ENCODE results near the gene ALDH9A1. TPM values are rescaled to one million over a fixed set of nuclear protein-coding genes. Genes with fewer than 3 reads are reported as not detected.
"Not testable (repeated sequence)": the region's sequence is repeated elsewhere in the genome, so short reads cannot be mapped to it uniquely, and the experiment has no call there.

The ALDH9A1 gene
- polyA plus RNA-seq, 3 donors: 33.3 to 122 (median 63.1) TPM

DNA sequence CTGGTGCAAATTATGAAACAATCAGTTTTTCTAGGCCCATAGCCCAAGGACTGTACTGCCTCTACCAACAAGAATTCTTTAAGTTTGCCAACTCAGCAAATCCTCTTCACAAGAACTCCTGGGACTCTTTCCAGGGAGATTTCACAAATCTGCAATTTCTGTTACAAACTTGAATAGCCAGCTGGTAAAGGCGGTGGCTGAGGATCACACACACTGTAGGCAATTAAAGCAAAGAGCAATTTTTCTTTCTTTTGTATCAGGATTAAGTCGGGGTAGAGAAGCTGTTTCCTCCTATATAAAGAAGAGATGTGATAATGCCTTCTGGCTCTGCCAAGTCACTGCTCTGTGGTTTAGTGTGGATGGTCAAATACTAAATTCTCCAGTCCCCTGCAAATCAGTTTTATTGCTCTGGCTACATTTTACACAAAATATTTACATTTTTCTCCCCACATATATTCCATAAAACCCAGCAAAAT is 1.7 kb downstream of the ALDH9A1 start:
- H3K27ac ChIP-seq (ENCODE audit: low read depth, low read length): no peak overlapping the region
- 5 to 8% (median 7%) methylated on average over 2 of the region's 2 CpGs for WGBS, 3 donors

DNA sequence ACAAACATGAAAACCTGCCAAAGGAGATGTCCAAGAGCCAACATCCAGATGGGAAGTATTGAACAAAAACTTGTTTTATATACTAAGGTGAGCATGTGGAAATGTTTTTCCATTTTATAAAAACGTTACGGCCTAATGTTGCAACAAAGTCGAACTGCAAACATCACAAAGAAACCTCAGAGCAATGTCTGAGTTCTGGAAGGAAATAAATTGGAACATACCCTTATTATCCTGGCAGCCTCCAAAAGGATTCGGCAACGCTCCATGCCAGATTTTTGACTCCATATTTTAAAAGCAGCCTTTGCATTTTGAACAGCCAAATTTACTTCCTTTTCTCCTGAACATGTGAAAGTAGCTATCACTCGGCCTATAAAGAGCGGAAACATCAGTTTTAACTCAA is 3.3 kb downstream of the ALDH9A1 start:
- 47 to 77% (median 53%) methylated on average over 7 of the region's 7 CpGs for WGBS, 3 donors

DNA sequence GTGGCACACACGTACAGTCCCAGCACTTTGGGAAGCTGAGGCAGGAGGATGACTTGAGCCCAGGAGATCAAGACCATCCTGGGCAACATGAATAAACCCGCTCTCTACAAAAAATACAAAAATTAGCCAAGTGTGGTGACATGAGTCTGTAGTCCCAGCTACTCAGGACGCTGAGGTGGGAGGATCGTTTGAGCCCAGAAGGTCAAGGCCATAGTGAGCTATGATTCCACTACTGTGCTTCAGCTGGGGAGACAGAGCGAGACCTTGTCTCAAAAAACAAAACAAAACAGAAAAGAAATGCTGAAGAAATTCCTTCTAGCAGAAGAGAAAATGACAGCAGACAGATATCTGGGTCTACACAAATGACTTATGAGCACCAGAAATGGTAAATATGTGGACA is 10.3 kb downstream of the ALDH9A1 start:
- 83 to 97% (median 94%) methylated on average over 5 of the region's 5 CpGs for WGBS, 3 donors
- no peak overlapping the region for H3K27ac ChIP-seq (ENCODE audit: low read depth, low read length)

More for the DNA sequence above, 3.3 kb downstream of the ALDH9A1 start:
- H3K27ac ChIP-seq (ENCODE audit: low read depth, low read length): no peak overlapping the region

DNA sequence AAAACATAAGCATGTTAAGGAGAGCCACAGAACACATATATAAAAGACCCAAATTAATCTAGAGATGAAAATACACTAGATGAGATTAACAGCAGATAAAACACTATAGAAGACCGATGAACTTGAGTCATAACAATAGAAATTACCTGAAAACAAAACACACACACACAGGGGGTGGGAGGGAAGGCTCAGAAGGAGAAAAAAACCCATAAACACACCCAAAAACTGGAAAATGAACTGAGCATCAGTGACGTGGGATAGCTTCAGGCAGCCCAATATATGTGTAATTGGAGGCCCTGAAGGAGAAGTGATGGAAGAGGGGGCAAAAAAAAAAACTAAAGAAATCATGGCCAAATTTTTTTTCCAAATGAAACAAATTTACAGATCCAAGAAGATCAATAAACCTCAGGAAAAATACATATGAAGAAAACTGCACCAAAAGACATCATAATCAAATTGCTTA is 11.4 kb downstream of the ALDH9A1 start:
- no peak overlapping the region for H3K27ac ChIP-seq (ENCODE audit: low read depth, low read length)
- WGBS, 3 donors: 87 to 93% (median 92%) methylated on average over 2 of the region's 2 CpGs

DNA sequence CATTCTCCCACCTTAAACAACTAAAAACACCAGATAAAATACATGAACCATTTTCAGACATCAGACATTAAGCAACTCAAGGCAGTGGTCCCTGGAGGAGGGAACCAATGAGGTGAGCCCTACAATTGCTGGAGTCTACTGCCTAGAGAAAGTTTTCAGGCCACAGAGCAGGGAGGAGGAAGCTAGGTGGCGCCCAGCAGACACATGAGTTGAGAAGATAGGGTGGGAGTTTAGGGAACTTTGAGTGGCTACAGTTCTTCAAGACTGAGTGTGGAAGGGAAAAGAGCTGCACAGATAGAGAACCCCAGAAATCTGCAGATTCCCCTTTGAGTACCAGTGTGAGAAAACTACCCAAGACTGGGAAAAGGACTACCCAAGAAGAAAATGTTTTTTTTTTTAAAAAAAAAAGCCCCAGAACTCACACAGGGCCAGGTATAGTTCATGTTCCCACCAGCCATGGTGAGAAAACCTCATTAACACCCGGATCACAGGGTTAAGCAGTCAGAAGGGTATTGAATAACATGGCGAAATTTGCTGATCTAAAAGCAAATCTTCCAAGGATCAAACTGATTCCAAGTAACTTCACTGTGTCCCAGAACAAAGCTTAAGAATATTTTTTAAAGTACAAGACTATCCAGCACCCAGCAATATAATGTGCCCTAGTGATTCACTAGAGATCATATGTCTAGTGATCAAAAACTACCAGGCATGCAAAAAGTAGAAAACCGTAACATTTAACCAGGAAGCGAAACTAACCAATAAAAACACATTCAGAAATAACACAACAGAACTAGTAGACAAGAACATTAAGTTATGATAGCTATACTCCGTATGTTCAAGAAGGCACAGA is 12.0 kb downstream of the ALDH9A1 start:
- 78 to 87% (median 83%) methylated on average over 6 of the region's 6 CpGs for WGBS, 3 donors
- H3K27ac ChIP-seq (ENCODE audit: low read depth, low read length): no peak overlapping the region

DNA sequence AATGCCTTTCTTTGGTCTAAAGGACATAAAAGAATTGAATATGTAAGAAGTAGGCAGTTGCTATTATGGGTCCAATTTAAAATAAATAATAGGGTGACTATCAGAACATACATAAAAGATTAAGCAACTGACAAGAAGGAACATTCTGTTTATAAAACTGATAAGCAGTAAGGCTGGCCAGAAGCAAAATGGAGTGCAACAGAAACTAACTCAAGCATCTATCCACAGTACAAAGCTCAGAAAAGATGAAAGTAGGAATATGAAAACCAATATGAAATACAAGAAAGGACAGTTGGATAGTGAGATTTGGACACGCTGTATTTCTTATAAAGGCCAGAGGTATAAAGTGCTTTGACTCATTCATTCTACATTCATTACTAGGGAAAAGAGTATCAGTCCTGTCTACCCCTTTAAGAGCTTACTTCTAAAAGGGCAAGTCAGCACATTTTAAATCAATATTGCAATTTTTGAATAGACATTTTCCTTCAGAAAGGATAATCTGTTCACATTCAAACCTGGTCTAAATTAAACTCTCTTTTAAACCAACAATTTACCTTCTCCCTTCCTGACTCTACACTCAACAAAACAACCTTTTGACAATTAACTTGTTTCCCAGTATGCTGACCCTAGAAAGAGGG is 14.4 kb downstream of the ALDH9A1 start:
- WGBS, 3 donors: 0 to 57% (median 0%) methylated on average over 1 of the region's 1 CpG
- H3K27ac ChIP-seq (ENCODE audit: low read depth, low read length): no peak overlapping the region

DNA sequence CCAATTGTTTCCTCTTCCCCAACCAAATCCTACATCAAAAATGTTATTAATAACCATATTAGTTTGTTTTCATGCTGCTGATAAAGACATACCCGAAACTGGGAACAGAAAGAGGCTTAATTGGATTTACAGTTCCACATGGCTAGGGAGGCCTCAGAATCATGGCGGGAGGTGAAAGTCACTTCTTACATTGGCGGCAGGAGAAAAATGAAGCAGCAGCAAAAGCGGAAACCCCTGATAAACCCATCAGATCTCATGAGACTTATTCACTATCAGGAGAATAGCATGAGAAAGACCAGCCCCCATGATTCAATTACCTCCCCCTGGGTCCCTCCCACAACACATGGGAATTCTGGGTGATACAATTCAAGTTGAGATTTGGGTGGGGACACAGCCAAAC is 17.6 kb downstream of the ALDH9A1 start:
- 96 to 97% (median 97%) methylated on average over 4 of the region's 4 CpGs for WGBS, 3 donors
- not testable (repeated sequence) for H3K27ac ChIP-seq (ENCODE audit: low read depth, low read length)

DNA sequence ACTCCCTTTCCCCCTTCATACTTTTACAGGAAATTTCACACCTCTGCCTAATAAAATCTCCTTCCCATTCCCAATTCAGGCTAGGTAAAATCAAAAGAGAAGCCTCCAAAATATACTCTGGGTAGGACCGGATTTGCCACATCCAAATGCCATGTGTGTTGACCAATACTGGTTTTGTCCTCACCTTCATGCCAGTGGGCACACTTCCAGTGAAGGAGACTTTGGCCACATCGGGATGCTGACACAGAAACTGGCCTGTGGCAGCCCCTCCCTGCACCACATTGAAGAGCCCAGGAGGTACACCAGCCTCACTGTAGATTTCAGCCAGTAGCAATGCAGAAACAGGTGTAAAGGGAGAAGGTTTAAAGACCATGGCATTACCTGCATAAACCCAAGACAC is 18.1 kb downstream of the ALDH9A1 start:
- 79 to 84% (median 81%) methylated on average over 2 of the region's 2 CpGs for WGBS, 3 donors
- no peak overlapping the region for H3K27ac ChIP-seq (ENCODE audit: low read depth, low read length)

DNA sequence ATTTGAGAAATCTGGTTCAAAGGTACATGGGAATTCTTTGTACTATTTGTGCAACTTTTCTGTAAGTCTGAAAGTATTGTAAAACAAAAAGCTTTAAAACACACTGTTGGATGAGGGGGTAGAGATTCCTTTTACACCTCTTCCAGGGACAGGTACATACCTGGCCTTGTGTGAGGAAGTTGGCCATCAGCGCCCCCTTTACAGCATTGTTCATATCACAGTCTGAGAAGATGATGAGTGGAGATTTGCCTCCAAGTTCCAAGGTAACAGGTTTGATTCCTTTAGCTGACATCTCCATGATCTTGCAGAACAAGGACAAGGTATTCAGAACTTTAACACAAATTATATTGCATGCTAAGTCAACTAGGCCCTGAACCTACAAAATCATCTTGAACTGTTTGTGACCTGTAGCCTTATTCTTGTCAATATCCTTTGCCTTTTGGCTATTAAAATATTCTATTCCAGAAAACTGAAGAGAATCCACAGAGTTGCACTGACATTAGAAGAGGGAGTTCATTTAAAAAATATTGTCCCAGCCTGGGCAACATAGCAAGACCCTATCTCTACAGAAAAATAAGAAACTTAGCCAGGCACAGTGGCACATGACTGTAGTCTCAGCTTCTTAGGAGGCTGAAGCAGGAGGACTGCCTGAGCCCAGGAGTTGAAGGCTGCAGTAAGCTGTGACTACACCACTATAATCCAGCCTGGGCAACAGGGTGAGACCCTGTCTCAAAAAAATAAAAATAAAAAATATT is 18.9 kb downstream of the ALDH9A1 start:
- WGBS, 3 donors: 45 to 98% (median 50%) methylated on average over 1 of the region's 1 CpG
- H3K27ac ChIP-seq (ENCODE audit: low read depth, low read length): no peak overlapping the region

DNA sequence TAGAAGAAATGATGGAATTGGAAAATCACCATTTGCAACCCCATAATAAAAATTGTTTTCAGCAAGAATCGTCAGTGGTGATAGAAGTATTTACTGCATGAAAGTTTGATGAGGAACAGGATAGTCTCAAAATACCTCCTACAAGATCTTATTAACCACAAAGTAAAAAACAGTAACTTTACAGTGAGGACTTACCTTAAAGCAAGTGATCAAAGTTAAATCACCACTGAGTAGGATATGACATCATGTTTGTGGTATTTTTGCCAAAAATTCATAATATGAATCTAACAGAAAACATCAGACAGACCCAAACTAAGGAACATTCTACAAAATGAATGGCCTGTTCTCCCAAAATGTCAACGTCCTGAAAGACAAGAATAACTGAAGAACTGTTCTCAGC is 19.9 kb downstream of the ALDH9A1 start:
- H3K27ac ChIP-seq (ENCODE audit: low read depth, low read length): no peak overlapping the region
- WGBS, 3 donors: 0 to 43% (median 21%) methylated on average over 2 of the region's 2 CpGs

DNA sequence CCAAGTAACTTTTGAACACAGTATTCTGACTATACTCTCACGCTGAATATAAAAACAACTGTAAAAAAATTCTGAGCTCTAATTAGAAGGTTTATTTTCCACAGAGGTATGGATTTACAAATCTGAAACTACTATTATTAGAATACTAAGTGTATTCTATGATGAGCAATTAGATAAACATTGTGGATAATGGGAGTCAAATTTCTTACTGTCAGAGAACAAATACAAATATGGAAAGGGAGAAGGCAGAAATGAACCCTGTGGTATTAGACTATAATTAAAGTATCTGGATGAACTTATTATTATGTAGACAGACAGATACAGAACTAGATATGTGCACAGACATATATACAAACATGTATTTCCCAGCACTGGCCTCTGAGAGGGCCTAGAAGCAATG is 22.6 kb downstream of the ALDH9A1 start:
- WGBS, 3 donors: 97 to 100% (median 100%) methylated on average over 1 of the region's 1 CpG
- no peak overlapping the region for H3K27ac ChIP-seq (ENCODE audit: low read depth, low read length)

DNA sequence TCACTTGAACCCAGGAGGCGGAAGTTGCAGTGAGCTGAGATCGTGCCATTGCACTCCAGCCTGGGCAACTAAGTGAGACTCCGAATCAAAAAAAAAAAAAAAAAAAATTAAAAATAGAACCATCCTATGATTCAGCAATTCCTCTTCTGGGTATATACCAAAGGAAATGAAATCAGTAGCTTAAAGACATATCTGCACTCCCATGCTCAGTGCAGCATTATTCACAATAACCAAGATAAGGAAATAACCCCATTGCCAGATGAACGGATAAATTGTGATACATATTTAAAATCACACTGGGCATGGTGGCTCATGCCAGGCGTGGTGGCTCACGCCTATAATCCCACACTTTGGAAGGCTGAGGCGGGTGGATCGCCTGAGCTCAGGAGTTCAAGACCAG is 23.8 kb downstream of the ALDH9A1 start:
- WGBS, 3 donors: 82 to 92% (median 89%) methylated on average over 8 of the region's 8 CpGs
- H3K27ac ChIP-seq (ENCODE audit: low read depth, low read length): no peak overlapping the region

DNA sequence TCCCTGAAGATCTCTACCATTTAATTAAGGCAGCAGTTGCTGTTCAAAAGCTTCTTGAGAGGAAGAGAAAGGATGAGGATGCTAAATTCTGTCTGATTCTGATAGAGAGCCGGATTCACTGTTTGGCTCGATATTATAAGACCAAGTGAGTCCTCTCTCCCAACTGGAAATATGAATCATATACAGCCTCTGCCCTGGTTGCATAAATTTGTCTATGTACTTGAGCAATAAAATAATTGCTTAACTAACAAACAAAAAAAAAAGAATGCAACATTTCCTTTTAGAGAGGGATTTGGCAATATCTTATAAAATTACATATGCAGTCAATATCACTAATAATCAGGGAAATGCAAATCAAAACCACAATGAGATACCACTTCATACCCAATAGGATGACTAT is 26.8 kb downstream of the ALDH9A1 start:
- WGBS, 3 donors: 59 to 95% (median 65%) methylated on average over 2 of the region's 2 CpGs

DNA sequence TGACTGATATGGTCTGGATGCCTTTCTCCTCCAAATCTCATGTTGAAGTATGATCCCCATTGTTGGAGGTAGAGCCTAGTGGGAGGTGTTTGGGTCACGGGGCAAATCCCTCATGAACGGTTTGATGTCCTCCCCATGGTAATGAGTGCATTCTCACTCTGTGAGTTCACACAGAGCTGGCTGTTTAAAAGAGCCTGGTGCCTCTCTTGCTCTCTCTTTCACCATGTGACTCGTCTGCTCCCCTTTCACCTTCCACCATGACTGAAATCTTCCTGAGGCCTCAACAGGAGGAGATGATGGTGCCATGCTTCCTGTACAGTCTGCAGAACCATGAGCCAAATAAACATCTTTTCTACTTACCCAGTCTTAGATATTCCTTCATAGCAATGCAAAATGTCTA is 30.2 kb downstream of the ALDH9A1 start:
- H3K27ac ChIP-seq (ENCODE audit: low read depth, low read length): no peak overlapping the region
- WGBS, 3 donors: 91 to 97% (median 91%) methylated on average over 3 of the region's 3 CpGs

More for the DNA sequence above, 26.8 kb downstream of the ALDH9A1 start:
- no peak overlapping the region for H3K27ac ChIP-seq (ENCODE audit: low read depth, low read length)

DNA sequence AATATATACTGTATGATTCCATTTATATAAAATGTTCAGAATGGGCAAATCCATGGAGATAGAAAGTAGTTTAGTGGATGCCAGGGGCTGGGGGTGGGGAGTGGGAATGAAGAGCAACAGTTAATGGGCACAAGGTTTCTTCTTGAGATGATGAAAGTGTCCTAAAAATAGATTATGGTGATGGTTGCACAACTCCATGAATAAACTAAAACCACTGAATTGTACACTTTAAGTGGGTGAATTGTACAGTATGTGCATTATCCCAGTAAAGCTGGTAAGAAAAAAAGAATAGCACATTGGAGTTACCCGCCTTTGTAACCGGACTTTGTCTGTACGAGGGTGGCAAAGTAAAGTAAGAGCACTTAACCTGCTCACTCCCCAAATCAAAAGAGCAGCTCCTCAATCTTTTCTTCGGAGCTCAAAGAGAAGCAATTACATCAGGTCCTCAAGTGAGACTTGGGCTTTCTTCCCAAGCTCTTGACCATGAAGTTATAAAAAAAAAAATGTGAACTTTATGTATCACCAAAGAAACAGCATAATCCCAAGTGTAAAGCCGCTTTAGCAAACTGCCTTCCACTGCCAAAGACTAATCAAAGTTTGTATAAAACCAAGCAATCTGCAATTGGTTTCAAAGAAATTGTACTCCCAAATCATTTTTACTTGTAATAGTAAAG is 32.1 kb downstream of the ALDH9A1 start:
- no peak overlapping the region for H3K27ac ChIP-seq (ENCODE audit: low read depth, low read length)
- 54 to 82% (median 56%) methylated on average over 5 of the region's 5 CpGs for WGBS, 3 donors

DNA sequence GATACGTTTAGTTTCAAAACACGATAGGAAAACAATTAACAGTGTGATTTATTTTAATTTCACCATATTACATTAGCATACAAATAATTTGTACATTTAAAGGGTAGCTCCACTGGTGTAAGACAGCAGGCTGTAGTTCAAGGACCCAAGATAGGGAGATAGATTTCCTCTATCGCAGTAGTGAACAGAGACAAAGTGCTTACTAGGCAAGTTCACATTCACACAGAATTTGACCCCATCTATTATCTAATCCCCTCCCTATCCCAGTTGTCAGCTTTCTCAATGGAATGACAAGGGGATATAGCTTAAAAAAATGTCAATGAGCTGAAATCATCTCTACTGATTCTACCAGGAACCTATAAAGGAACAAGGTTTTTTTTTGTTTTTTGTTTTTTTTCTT is 36.2 kb downstream of the ALDH9A1 start:
- WGBS, 3 donors: 79% methylated on average over 3 of the region's 3 CpGs
- H3K27ac ChIP-seq (ENCODE audit: low read depth, low read length): no peak overlapping the region

DNA sequence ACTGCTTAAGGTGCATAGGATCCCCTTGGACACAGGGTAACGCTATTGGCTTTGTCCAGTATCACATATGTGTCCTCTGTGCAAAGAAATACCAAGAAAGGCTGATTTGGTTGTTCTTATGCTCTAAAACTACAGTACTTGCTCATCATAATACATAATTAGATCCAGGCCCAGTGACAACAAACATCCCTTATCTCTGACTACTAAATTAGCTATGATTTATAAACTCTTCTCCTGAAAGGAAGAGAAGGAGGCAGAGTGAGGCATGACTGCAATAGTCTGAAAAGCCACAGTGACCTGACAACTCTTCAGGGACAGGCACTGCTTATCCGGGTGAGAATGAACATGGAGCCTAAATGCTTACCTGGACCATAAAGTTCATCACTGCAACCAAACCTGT is 36.7 kb downstream of the ALDH9A1 start:
- WGBS, 3 donors: 78 to 96% (median 88%) methylated on average over 2 of the region's 2 CpGs
- H3K27ac ChIP-seq (ENCODE audit: low read depth, low read length): no peak overlapping the region

DNA sequence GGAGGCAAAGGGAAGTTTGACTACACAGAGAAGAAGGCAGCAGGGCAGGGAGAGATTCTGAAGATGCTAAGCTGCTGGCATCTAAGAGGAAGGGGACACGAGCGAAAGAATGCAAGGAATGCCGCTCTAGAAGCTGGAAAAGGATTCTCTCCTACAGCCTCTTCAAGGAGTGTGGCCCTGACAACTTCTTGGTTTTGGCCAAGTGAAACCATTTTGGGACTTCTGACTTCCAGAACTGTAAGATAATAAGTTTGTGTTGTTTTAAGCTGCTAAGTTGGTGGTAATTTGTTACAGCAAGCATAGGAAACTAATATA is 38.8 kb downstream of the ALDH9A1 start:
- 58 to 82% (median 82%) methylated on average over 3 of the region's 3 CpGs for WGBS, 3 donors

More for the DNA sequence above, 38.8 kb downstream of the ALDH9A1 start:
- no peak overlapping the region for H3K27ac ChIP-seq (ENCODE audit: low read depth, low read length)
